SU-DHL-6 (cell line): ENCODE data around the gene NOC2L.

Experiments used
- H2AFZ ChIP-seq: fragments of 200-600 bp; sonication (generic); 2 replicates; pipeline ENCODE4 v1.6.1; 2014; ENCODE audit warnings: low read depth, mild to moderate bottlenecking, moderate library complexity, mixed read lengths, antibody characterized with exemption, low read length; ENCODE audit not compliant: severe bottlenecking
- H3F3A ChIP-seq: fragments of 200-600 bp; shearing (Covaris generic); 2 replicates; pipeline ENCODE4 v1.6.0; 2016; ENCODE audit warnings: antibody characterized with exemption, mild to moderate bottlenecking; ENCODE audit not compliant: insufficient read depth
- H3K27ac ChIP-seq: fragments of 200-600 bp; sonication (generic); 2 replicates; pipeline ENCODE4 v1.5.1; 2016; ENCODE audit warnings: low read depth, mild to moderate bottlenecking, low read length, moderate library complexity, mixed read lengths
- H3K27me3 ChIP-seq: fragments of 200-600 bp; sonication (generic), shearing (Covaris generic); 2 replicates; pipeline ENCODE4 v1.6.0; 2014; ENCODE audit warnings: mild to moderate bottlenecking, low read length
- H3K36me3 ChIP-seq: fragments of 200-600 bp; sonication (generic); 2 replicates; pipeline ENCODE4 v1.6.1; 2014; ENCODE audit warnings: mild to moderate bottlenecking, low read length, mixed read lengths
- H3K4me2 ChIP-seq: fragments of 300-600, 200-600 bp; shearing (Covaris generic), sonication (generic); 2 replicates; pipeline ENCODE4 v1.6.0; 2014; ENCODE audit warnings: low read length, low read depth, mild to moderate bottlenecking; ENCODE audit not compliant: poor library complexity, severe bottlenecking
- H3K4me3 ChIP-seq: fragments of 200-600 bp; sonication (generic); 2 replicates; pipeline ENCODE4 v1.5.1; 2014; ENCODE audit warnings: antibody characterized with exemption, low read length, mild to moderate bottlenecking, mixed read lengths; ENCODE audit not compliant: insufficient read depth, poor library complexity, severe bottlenecking
- H3K79me2 ChIP-seq: fragments of 200-600 bp; sonication (generic); 2 replicates; pipeline ENCODE4 v1.6.1; 2014; ENCODE audit warnings: mild to moderate bottlenecking, low read length, moderate library complexity; ENCODE audit not compliant: insufficient read depth
- H3K9ac ChIP-seq: fragments of 200-600 bp; sonication (generic); 2 replicates; pipeline ENCODE4 v1.7.0; 2014; ENCODE audit warnings: mild to moderate bottlenecking, low read length
- H3K9me2 ChIP-seq: fragments of 200-600 bp; sonication (generic); replicated peaks from 2 replicates; pipeline ENCODE4 v1.6.1; 2014; ENCODE audit warnings: low read length; ENCODE audit not compliant: insufficient read depth
- H3K9me3 ChIP-seq: fragments of 200-600 bp; sonication (generic); 2 replicates; pipeline ENCODE4 v1.6.1; 2014; ENCODE audit warnings: low read length, mixed read lengths; ENCODE audit not compliant: insufficient read depth
- H4K20me1 ChIP-seq: fragments of 200-600 bp; sonication (generic); 2 replicates; pipeline ENCODE4 v1.6.1; 2014; ENCODE audit warnings: low read depth, mild to moderate bottlenecking, antibody characterized with exemption, low read length, moderate library complexity, mixed read lengths
- EZH2phosphoT487 ChIP-seq: fragments of 200-600 bp; sonication (generic), shearing (Covaris generic); conservative IDR thresholded peaks from 2 replicates; pipeline ENCODE4 v1.6.1; 2018; ENCODE audit warnings: mild to moderate bottlenecking, antibody characterized with exemption, low read length, moderate library complexity, mixed read lengths
- TF ChIP-seq, protein P1 (sequence below): fragments of 200-600 bp; sonication (generic); IDR thresholded peaks from one replicate; pipeline ENCODE4 v1.5.1; 2017; ENCODE audit warnings: antibody characterized with exemption, mild to moderate bottlenecking, low read length, moderate library complexity; ENCODE audit not compliant: insufficient read depth, poor library complexity, severe bottlenecking

The NOC2L gene

DNA sequence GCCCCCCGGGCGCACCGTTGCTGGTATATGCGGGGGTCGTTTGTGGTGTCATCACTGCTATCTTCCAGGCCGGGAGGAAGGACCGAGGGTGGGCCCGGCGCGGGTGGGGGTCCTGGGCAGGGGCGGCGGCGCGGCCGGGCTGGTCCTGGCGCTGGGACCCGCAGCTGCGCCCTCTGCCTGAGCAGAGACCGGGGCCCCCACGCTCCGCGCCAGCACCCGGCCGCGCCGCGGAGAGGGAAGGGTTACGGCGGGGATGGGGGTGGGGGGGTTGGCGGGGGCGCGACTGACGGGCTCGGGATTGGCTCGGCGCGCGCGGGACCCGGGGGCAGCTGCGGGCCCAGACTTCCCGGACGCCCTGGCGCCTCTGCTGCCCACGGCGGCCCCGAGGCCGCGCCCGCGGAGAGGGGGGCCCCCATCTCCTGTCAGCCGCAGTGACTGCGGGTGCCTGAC, 49.2 kb downstream of the NOC2L start:
- no peaks in the 10 kb centered on the region for H4K20me1 ChIP-seq

DNA sequence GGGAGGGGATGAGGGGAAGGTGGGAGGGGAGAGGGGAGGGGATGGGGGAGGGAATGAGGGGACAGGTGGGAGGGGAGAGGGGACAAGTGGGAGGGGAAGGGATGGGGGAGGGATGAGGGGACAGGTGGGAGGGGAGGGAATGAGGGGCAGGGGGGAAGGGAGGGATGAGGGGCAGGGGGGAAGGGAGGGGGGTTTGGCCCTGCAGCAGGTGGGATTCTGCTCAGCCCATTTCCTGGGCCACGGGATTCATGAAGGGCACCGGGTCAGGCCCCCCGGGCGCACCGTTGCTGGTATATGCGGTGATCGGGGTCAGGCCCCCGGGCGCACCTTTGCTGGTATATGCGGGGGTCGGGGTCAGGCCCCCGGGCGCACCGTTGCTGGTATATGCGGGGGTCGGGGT, 50.4 kb downstream of the NOC2L start:
- Histone ChIP-seq H3K9ac (no peak overlapping the region), H3K9me3 (no peaks in the 10 kb centered on the region), H2AFZ (no peak overlapping the region), H3F3A (no peaks in the 10 kb centered on the region), H3K4me2 (no peak overlapping the region), H3K9me2 (no peaks in the 10 kb centered on the region), H3K4me3 (no peak overlapping the region), H3K36me3 (no peaks in the 10 kb centered on the region), H3K27ac (no peak overlapping the region), H3K27me3 (no peaks in the 10 kb centered on the region), H4K20me1 (no peaks in the 10 kb centered on the region), H3K79me2 (no peaks in the 10 kb centered on the region)
- TF ChIP-seq, protein P1, sequence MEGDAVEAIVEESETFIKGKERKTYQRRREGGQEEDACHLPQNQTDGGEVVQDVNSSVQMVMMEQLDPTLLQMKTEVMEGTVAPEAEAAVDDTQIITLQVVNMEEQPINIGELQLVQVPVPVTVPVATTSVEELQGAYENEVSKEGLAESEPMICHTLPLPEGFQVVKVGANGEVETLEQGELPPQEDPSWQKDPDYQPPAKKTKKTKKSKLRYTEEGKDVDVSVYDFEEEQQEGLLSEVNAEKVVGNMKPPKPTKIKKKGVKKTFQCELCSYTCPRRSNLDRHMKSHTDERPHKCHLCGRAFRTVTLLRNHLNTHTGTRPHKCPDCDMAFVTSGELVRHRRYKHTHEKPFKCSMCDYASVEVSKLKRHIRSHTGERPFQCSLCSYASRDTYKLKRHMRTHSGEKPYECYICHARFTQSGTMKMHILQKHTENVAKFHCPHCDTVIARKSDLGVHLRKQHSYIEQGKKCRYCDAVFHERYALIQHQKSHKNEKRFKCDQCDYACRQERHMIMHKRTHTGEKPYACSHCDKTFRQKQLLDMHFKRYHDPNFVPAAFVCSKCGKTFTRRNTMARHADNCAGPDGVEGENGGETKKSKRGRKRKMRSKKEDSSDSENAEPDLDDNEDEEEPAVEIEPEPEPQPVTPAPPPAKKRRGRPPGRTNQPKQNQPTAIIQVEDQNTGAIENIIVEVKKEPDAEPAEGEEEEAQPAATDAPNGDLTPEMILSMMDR: no peak
- no peak for TF ChIP-seq EZH2phosphoT487

More for the DNA sequence above, 49.2 kb downstream of the NOC2L start:
- no peak overlapping the region for H3K4me3 ChIP-seq
- H3K9ac ChIP-seq: no peak overlapping the region
- no peak overlapping the region for H2AFZ ChIP-seq
- TF ChIP-seq EZH2phosphoT487: no peak
- no peaks in the 10 kb centered on the region for H3F3A ChIP-seq
- H3K9me3 ChIP-seq: no peaks in the 10 kb centered on the region
- H3K4me2 ChIP-seq: no peak overlapping the region
- H3K9me2 ChIP-seq: no peaks in the 10 kb centered on the region
- no peaks in the 10 kb centered on the region for H3K79me2 ChIP-seq
- H3K27ac ChIP-seq: no peak overlapping the region
- no peaks in the 10 kb centered on the region for H3K27me3 ChIP-seq
- H3K36me3 ChIP-seq: no peaks in the 10 kb centered on the region

GRCh38 chr1:907611-908451, 51.2 kb downstream of the NOC2L start:
- no peak overlapping the region for H3K27ac ChIP-seq
- no peaks in the 10 kb centered on the region for H3K27me3 ChIP-seq
- no peaks in the 10 kb centered on the region for H3K36me3 ChIP-seq
- H3K4me2 ChIP-seq: no peak overlapping the region
- H3K9ac ChIP-seq: no peak overlapping the region
- TF ChIP-seq, protein P1: no peak
- TF ChIP-seq EZH2phosphoT487: no peak
- H3K79me2 ChIP-seq: no peaks in the 10 kb centered on the region
- no peaks in the 10 kb centered on the region for H3K9me3 ChIP-seq
- no peaks in the 10 kb centered on the region for H3F3A ChIP-seq
- no peaks in the 10 kb centered on the region for H3K9me2 ChIP-seq
- H3K4me3 ChIP-seq: no peak overlapping the region
- no peaks in the 10 kb centered on the region for H4K20me1 ChIP-seq
- H2AFZ ChIP-seq: no peak overlapping the region
